ENCODE measurements around the gene CADM2. TPM values are rescaled to one million over a fixed set of nuclear protein-coding genes. Genes with fewer than 3 reads are reported as not detected.
"Not testable (repeated sequence)": the region's sequence is repeated elsewhere in the genome, so short reads cannot be mapped to it uniquely, and the experiment has no call there.

CADM2 gene
- total and polyA plus RNA-seq, 3 donors from 2014 or later = 1.3 to 4.0 (median 2.7) TPM

- Histone ChIP-seq H3K27me3 (no peaks in the 10 kb centered on the region), H3K36me3 (ENCODE audit: low read depth, missing control alignments) (no peaks in the 10 kb centered on the region), H3K9me3 (no peaks in the 10 kb centered on the region), H3K27ac (no peak overlapping the region), H3K4me1 (no peaks in the 10 kb centered on the region), H3K4me3 (no peak overlapping the region)
- WGBS, 2 donors = 89 to 90% methylated on average over 2 of the region's 2 CpGs
- DNase-seq = no peak
- TF ChIP-seq POLR2A (IDR thresholded peaks at IDR 0.05) (no peak), CTCF (IDR thresholded peaks at IDR 0.05) (no peak)
- intact Hi-C loops (cut with DNase I; ENCODE audit: low total_unique reads) = no loop called here
These were observed 747.3 kb downstream of the CADM2 start for GRCh38 chr3:85706130-85706529.

- H3K36me3 ChIP-seq (ENCODE audit: low read depth, missing control alignments); H3K27ac ChIP-seq; H3K4me3 ChIP-seq; intact Hi-C loops (cut with DNase I; ENCODE audit: low total_unique reads); H3K27me3 ChIP-seq; DNase-seq; H3K9me3 ChIP-seq; H3K4me1 ChIP-seq: not testable (repeated sequence)
- WGBS, 2 donors = 91 to 97% methylated on average over 1 of the region's 1 CpG
These were observed 749.5 kb downstream of the CADM2 start for GRCh38 chr3:85708325-85708724.

- no peaks in the 10 kb centered on the region for H3K27me3 ChIP-seq
- H3K4me1 ChIP-seq = no peaks in the 10 kb centered on the region
- WGBS, 2 donors = 87 to 93% methylated on average over 2 of the region's 2 CpGs
- intact Hi-C loops (cut with DNase I; ENCODE audit: low total_unique reads) = no loop called here
- no peaks in the 10 kb centered on the region for H3K36me3 ChIP-seq (ENCODE audit: low read depth, missing control alignments)
- no peaks in the 10 kb centered on the region for H3K9me3 ChIP-seq
- no peak for TF ChIP-seq POLR2A (IDR thresholded peaks at IDR 0.05)
- TF ChIP-seq CTCF (IDR thresholded peaks at IDR 0.05) = no peak
- no peak for DNase-seq
- no peak overlapping the region for H3K27ac ChIP-seq
- no peak overlapping the region for H3K4me3 ChIP-seq
These were observed 750.6 kb downstream of the CADM2 start for GRCh38 chr3:85709346-85709892.

GRCh38 chr3:85710490-85710889, 751.7 kb downstream of the CADM2 start:
- intact Hi-C loops (cut with DNase I; ENCODE audit: low total_unique reads) = no loop called here
- Histone ChIP-seq H3K36me3 (ENCODE audit: low read depth, missing control alignments) (no peaks in the 10 kb centered on the region), H3K4me1 (no peaks in the 10 kb centered on the region), H3K27me3 (no peaks in the 10 kb centered on the region), H3K4me3 (no peak overlapping the region), H3K9me3 (no peaks in the 10 kb centered on the region), H3K27ac (no peak overlapping the region)
- no peak for TF ChIP-seq POLR2A (IDR thresholded peaks at IDR 0.05)
- no peak for TF ChIP-seq CTCF (IDR thresholded peaks at IDR 0.05)
- DNase-seq = no peak
- WGBS, 2 donors = 87 to 93% methylated on average over 2 of the region's 2 CpGs

- Histone ChIP-seq H3K27ac (no peak overlapping the region), H3K9me3 (no peaks in the 10 kb centered on the region), H3K4me3 (no peak overlapping the region), H3K36me3 (ENCODE audit: low read depth, missing control alignments) (no peaks in the 10 kb centered on the region), H3K27me3 (no peaks in the 10 kb centered on the region), H3K4me1 (no peaks in the 10 kb centered on the region)
- WGBS, 2 donors = 77 to 90% methylated on average over 8 to 10 of the region's 10 CpGs
- DNase-seq = no peak
- TF ChIP-seq CTCF (IDR thresholded peaks at IDR 0.05) (no peak), POLR2A (IDR thresholded peaks at IDR 0.05) (no peak)
- intact Hi-C loops (cut with DNase I; ENCODE audit: low total_unique reads) = no loop called here
These were observed 762.8 kb downstream of the CADM2 start for GRCh38 chr3:85721409-85722145.
